Activated CD8-positive, alpha-beta T cell treated with anti-CD3 and anti-CD28 coated beads for 36 hours (primary cell): ENCODE data around the gene NOP56. TPM values are rescaled to one million over a fixed set of nuclear protein-coding genes. Genes with fewer than 3 reads are reported as not detected.
"Not testable (repeated sequence)": the region's sequence is repeated elsewhere in the genome, so short reads cannot be mapped to it uniquely, and the experiment has no call there.

Source experiments
- ATAC-seq: fragments of 200-7000 bp; cut with Tn5 transposase; one replicate; pipeline ENCODE4 v1.10.0; 2021; ENCODE audit warnings: mild to moderate bottlenecking, moderate library complexity
- CTCF ChIA-PET: fragments of 350-600 bp; sonication (Branson Sonifier 250); formaldehyde crosslinking; loops from one replicate; lab custom pipeline; 2021; ENCODE audit warnings: antibody characterized with exemption; lab: Charles Lee
- POLR2A ChIA-PET: fragments of 350-600 bp; sonication (Branson Sonifier 250); formaldehyde crosslinking; loops from one replicate; lab custom pipeline; 2021; ENCODE audit warnings: antibody characterized with exemption; lab: Charles Lee
- DNase-seq: peaks from one replicate; pipeline ENCODE4 v3.0.0-alpha.2; 2020
- H3K27ac Mint-ChIP-seq: one replicate; pipeline ENCODE4 v1.8.0; 2021; ENCODE audit warnings: mild to moderate bottlenecking, mixed read lengths
- H3K27me3 Mint-ChIP-seq: one replicate; pipeline ENCODE4 v1.8.0; 2021; ENCODE audit warnings: mixed read lengths
- H3K36me3 Mint-ChIP-seq: one replicate; pipeline ENCODE4 v1.8.0; 2021; ENCODE audit warnings: low read depth, mixed read lengths
- H3K4me1 Mint-ChIP-seq: one replicate; pipeline ENCODE4 v1.8.0; 2021; ENCODE audit warnings: low read depth, mixed read lengths
- H3K4me3 Mint-ChIP-seq: one replicate; pipeline ENCODE4 v1.8.0; 2021; ENCODE audit warnings: mild to moderate bottlenecking, moderate library complexity, mixed read lengths
- H3K9me3 Mint-ChIP-seq: one replicate; pipeline ENCODE4 v1.8.0; 2021; ENCODE audit warnings: mixed read lengths
- intact Hi-C: fragments of 100-400 bp; cut with micrococcal nuclease; formaldehyde crosslinking; loops from one replicate; pipeline ENCODE4 v1.10.0; 2022
- total RNA-seq, 2 experiments: library from RNA; stranded (reverse); gene quantifications; one replicate each; pipeline ENCODE4 v1.2.3, GENCODE V29; 2021
- TF ChIP-seq, protein P1 (sequence below): fragments of 200-600 bp; IDR thresholded peaks from one replicate; pipeline ENCODE4 v1.8.0; 2022; ENCODE audit warnings: antibody characterized with exemption, mild to moderate bottlenecking

The NOP56 gene
- total RNA-seq, 2 experiments from 2014 or later, result 587 to 596 TPM

DNA sequence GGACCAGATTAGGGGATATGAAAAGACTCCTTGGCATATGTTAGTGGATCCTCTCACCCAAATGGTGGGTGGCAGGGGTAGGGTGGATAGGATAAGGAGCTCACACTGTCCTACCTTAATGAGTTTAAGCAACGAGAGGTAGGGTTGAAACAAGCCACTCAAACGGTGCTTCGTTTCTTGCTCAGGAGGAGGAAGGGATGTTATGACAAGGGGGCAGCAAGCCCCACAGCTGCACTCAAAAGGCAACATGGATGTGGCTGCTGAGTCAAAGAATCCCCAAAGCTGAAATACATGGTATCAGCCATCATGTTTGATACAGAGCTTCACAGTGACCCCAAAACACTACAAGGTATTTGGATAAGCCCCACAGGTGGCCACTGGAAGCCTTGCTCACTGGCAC is 20.0 kb downstream of the NOP56 start:
- ATAC-seq (no peak), DNase-seq (no peak)
- Mint-ChIP-seq H3K36me3 (no peaks in the 10 kb centered on the region), H3K27me3 (peaks cover 3% of the 10 kb centered on the region), H3K27ac (no peak overlapping the region), H3K4me3 (no peak overlapping the region), H3K4me1 (no peaks in the 10 kb centered on the region), H3K9me3 (no peaks in the 10 kb centered on the region)
- TF ChIP-seq, protein P1, sequence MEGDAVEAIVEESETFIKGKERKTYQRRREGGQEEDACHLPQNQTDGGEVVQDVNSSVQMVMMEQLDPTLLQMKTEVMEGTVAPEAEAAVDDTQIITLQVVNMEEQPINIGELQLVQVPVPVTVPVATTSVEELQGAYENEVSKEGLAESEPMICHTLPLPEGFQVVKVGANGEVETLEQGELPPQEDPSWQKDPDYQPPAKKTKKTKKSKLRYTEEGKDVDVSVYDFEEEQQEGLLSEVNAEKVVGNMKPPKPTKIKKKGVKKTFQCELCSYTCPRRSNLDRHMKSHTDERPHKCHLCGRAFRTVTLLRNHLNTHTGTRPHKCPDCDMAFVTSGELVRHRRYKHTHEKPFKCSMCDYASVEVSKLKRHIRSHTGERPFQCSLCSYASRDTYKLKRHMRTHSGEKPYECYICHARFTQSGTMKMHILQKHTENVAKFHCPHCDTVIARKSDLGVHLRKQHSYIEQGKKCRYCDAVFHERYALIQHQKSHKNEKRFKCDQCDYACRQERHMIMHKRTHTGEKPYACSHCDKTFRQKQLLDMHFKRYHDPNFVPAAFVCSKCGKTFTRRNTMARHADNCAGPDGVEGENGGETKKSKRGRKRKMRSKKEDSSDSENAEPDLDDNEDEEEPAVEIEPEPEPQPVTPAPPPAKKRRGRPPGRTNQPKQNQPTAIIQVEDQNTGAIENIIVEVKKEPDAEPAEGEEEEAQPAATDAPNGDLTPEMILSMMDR, result no peak
- CTCF ChIA-PET, result interaction anchor here (0.7 to 1.6 kb wide), 3 partner anchors 8 to 202 kb away, joined by 3 to 4 read pairs (median 3); partner anchors contain the start of genes IDH3B and SNRPB
- intact Hi-C loops, result no loop called here
- POLR2A ChIA-PET, result interaction anchor here (1.9 kb wide), 1 partner anchor 8 kb away, joined by 6 read pairs; the partner anchor contains the start of gene IDH3B

- no peak for DNase-seq
- Mint-ChIP-seq H3K4me1 (no peaks in the 10 kb centered on the region), H3K9me3 (no peaks in the 10 kb centered on the region), H3K27ac (no peak overlapping the region), H3K36me3 (no peaks in the 10 kb centered on the region), H3K4me3 (no peak overlapping the region), H3K27me3 (peaks cover 3% of the 10 kb centered on the region)
- TF ChIP-seq, protein P1, result no peak
- CTCF ChIA-PET, result interaction anchor here (1.6 to 1.9 kb wide), 2 partner anchors 151 to 203 kb away, joined by 3 to 5 read pairs; partner anchors contain the start of gene SNRPB
- POLR2A ChIA-PET, result interaction anchor here (1.9 kb wide), 1 partner anchor 9 kb away, joined by 6 read pairs; the partner anchor contains the start of gene IDH3B
- ATAC-seq, result no peak
- intact Hi-C loops, result no loop called here
Observed at GRCh38 chr20:2673453-2673852, 21.0 kb downstream of the NOP56 start.

- H3K27ac Mint-ChIP-seq, result no peak overlapping the region
- H3K36me3 Mint-ChIP-seq, result no peaks in the 10 kb centered on the region
- intact Hi-C loops, result loop anchor here (10.0 kb wide), 1 partner anchor 175 kb away; no protein-coding TSS in a partner anchor
- H3K27me3 Mint-ChIP-seq, result peaks cover 28% of the 10 kb centered on the region
- H3K4me1 Mint-ChIP-seq, result no peaks in the 10 kb centered on the region
- POLR2A ChIA-PET, result no interaction called here
- CTCF ChIA-PET, result no interaction called here
- TF ChIP-seq, protein P1, result no peak
- DNase-seq, result no peak
- no peaks in the 10 kb centered on the region for H3K9me3 Mint-ChIP-seq
- H3K4me3 Mint-ChIP-seq, result no peak overlapping the region
- no peak for ATAC-seq
Observed at GRCh38 chr20:2680046-2680445, 27.6 kb downstream of the NOP56 start.

DNA sequence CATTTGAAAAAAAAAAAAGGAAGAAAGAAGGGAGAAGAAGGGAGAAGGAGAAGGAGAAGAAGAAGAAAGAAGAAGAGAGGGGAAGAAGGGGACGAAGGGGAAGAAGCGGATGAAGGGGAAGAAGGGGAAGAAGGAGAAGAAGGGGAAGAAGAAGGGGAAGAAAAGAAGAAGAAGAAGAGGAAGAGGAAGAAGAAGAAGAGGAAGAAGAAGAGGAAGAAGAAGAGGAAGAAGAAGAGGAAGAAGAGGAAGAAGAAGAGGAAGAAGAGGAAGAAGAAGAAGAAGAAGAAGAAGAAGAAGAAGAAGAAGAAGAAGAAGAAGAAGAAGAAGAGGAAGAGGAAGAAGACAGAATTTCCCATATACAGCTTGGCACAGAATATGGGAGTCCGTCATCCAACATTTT is 29.6 kb downstream of the NOP56 start:
- H3K4me1 Mint-ChIP-seq, H3K9me3 Mint-ChIP-seq, ATAC-seq, CTCF ChIA-PET, DNase-seq, POLR2A ChIA-PET, H3K36me3 Mint-ChIP-seq, H3K4me3 Mint-ChIP-seq, H3K27ac Mint-ChIP-seq: not testable (repeated sequence)
- intact Hi-C loops, result loop anchor here (10.0 kb wide), 1 partner anchor 173 kb away; no protein-coding TSS in a partner anchor
- peaks cover 32% of the 10 kb centered on the region for H3K27me3 Mint-ChIP-seq

DNA sequence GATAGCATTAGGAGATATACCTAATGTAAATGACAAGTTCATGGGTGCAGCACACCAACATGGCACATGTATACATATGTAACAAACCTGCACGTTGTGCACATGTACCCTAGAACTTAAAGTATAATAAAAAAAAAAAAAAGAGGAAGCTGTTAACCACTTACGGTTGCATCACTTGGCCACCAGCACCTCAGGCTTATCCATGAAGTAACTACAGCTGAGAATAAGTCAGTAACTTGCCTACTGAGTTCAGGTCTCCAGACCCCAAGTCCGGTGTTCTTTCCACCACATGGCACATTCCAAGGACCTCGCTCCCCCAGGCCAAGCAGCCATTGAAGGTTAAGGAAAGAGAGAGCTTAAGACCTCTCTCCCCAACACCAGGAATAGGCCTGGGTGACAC is 32.4 kb downstream of the NOP56 start:
- not testable (repeated sequence) for DNase-seq, H3K4me3 Mint-ChIP-seq, H3K36me3 Mint-ChIP-seq, H3K9me3 Mint-ChIP-seq, ATAC-seq, H3K27ac Mint-ChIP-seq
- H3K27me3 Mint-ChIP-seq, result peaks cover 34% of the 10 kb centered on the region
- ChIA-PET CTCF (interaction anchor here (0.6 to 9.7 kb wide), 5 partner anchors 9 to 128 kb away, joined by 3 to 110 read pairs (median 4); no protein-coding TSS in a partner anchor), POLR2A (interaction anchor here (1.1 to 1.4 kb wide), 3 partner anchors 15 to 33 kb away, joined by 3 to 4 read pairs (median 3); no protein-coding TSS in a partner anchor)
- intact Hi-C loops, result loop anchor here (10.0 kb wide), 1 partner anchor 170 kb away; no protein-coding TSS in a partner anchor
- peaks cover 13% of the 10 kb centered on the region for H3K4me1 Mint-ChIP-seq

DNA sequence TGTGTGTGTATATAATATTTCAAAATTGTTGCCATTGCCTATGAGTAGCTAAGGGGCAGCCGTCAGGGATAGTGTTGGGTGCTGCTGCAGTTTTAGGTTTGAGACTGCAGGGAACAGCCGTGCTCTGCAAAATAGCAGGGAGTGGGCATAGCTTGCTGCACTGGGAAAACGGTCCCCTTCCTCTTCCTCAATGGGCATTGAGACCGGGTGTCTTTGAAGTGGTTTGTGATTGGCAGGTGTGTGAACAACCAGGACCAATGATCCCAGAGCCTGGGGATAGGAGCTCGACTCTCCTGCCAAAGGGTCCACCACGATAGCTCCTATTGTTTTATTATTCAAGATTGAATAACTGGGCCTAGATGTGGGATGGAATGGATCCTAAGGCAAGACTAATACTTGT is 35.1 kb downstream of the NOP56 start:
- TF ChIP-seq, protein P1, result no peak
- POLR2A ChIA-PET, result interaction anchor here (1.0 to 1.5 kb wide), 5 partner anchors 34 to 186 kb away, joined by 3 to 6 read pairs (median 5); partner anchors contain the start of genes NOP56 and PTPRA
- CTCF ChIA-PET, result interaction anchor here (0.8 to 9.7 kb wide), 20 partner anchors 11 to 296 kb away, joined by 3 to 110 read pairs (median 6); no protein-coding TSS in a partner anchor
- H3K27me3 Mint-ChIP-seq, result peaks cover 35% of the 10 kb centered on the region
- DNase-seq (no peak), ATAC-seq (no peak)
- H3K4me3 Mint-ChIP-seq, result no peak overlapping the region
- intact Hi-C loops, result loop anchor here (10.0 kb wide), 1 partner anchor 167 kb away; no protein-coding TSS in a partner anchor
- H3K27ac Mint-ChIP-seq, result no peak overlapping the region
- H3K36me3 Mint-ChIP-seq, result no peaks in the 10 kb centered on the region
- peaks cover 22% of the 10 kb centered on the region for H3K4me1 Mint-ChIP-seq
- peaks cover 2% of the 10 kb centered on the region for H3K9me3 Mint-ChIP-seq
